Small intestine (tissue), 7 donors: Measurements from ENCODE around the gene RPS6KL1. TPM values are rescaled to one million over a fixed set of nuclear protein-coding genes. Genes with fewer than 3 reads are reported as not detected.

ENCODE experiments used
- DNase-seq, 2 donors: peaks; one replicate each; pipeline versions ENCODE4 v3.0.0 to v3.0.0-alpha.2; 2013
- FAIRE-seq: peaks from 2 replicates; lab custom pipeline; 2012; peaks lifted over from hg19 to GRCh38; lab: Jason Lieb, UNC
- H3K27ac ChIP-seq, 3 donors: one replicate each; pipeline ENCODE4 v1.5.1; 2013; ENCODE audit warnings: low read length in 2 of 3, mild to moderate bottlenecking in 2 of 3, control low read depth in 1 of 3, inconsistent platforms in 1 of 3, low read depth in 1 of 3, moderate library complexity in 1 of 3
- H3K27me3 ChIP-seq, 3 donors: one replicate each; pipeline ENCODE4 v1.6.1; 2013; ENCODE audit warnings: low read length in 3 of 3, inconsistent platforms in 1 of 3; ENCODE audit not compliant: control insufficient read depth in 3 of 3, insufficient read depth in 3 of 3
- H3K36me3 ChIP-seq, 3 donors: one replicate each; pipeline ENCODE4 v1.6.1; 2013; ENCODE audit warnings: low read length in 3 of 3, inconsistent platforms in 1 of 3, low read depth in 1 of 3, mild to moderate bottlenecking in 1 of 3, moderate library complexity in 1 of 3; ENCODE audit not compliant: control insufficient read depth in 3 of 3, insufficient read depth in 2 of 3
- H3K4me1 ChIP-seq, 3 donors: one replicate each; pipeline ENCODE4 v1.6.1; 2013; ENCODE audit warnings: low read length in 2 of 3, inconsistent platforms in 1 of 3, low read depth in 1 of 3, mild to moderate bottlenecking in 1 of 3, moderate library complexity in 1 of 3; ENCODE audit not compliant: control insufficient read depth in 3 of 3, insufficient read depth in 2 of 3
- H3K4me3 ChIP-seq, 3 donors: one replicate each; pipeline ENCODE4 v1.5.1; 2013; ENCODE audit warnings: low read length in 3 of 3, control low read depth in 1 of 3, inconsistent platforms in 1 of 3, low read depth in 1 of 3, mild to moderate bottlenecking in 1 of 3, moderate library complexity in 1 of 3
- H3K9me3 ChIP-seq, 2 donors: one replicate each; pipeline ENCODE4 v1.6.1; 2013; ENCODE audit warnings: low read depth in 1 of 2, low read length in 1 of 2; ENCODE audit not compliant: control insufficient read depth in 2 of 2, insufficient read depth in 1 of 2
- WGBS, 3 donors: extraction: QIAGEN DNeasy Blood & Tissue Kit; methylation state at CpG; one replicate each; pipeline ENCODE4 v1.1.7; 2013; 5-methylcytosine and 5-hydroxymethylcytosine counted together
- polyA plus RNA-seq, 4 donors: library from polyadenylated mRNA; stranded (reverse) in 3 of 4; unstranded in 1 of 4; fragments of 200-250 nt in 3 of 4; fragments of 120-200 nt in 1 of 4; gene quantifications; one replicate each; pipeline versions ENCODE4 v1.2.1 to v1.2.3, GENCODE V29; 2013
- donor health status: healthy with polysubstance abuse.
- donor health status: control.
- donor health status: control.
- donor health status: Bipolar disorder and iron deficiency.
- donor health status: healthy.

RPS6KL1 gene
- polyA plus RNA-seq, 4 donors = 1.8 to 3.5 (median 3.0) TPM

- Histone ChIP-seq H3K4me1 (peaks cover 0 to 5% (median 0%) of the 10 kb centered on the region in 3 donors), H3K36me3 (no peaks in the 10 kb centered on the region), H3K9me3 (no peaks in the 10 kb centered on the region), H3K27ac (no peak overlapping the region), H3K4me3 (no peak overlapping the region), H3K27me3 (no peaks in the 10 kb centered on the region)
- no peak for FAIRE-seq
- WGBS, 3 donors = 74 to 91% (median 83%) methylated on average over 4 of the region's 4 CpGs
- no peak for DNase-seq
Measured at GRCh38 chr14:74915426-74915825, 7.6 kb downstream of the RPS6KL1 start.

GRCh38 chr14:74913986-74914573 lies 9.0 kb downstream of the RPS6KL1 start:
- H3K27me3 ChIP-seq = no peaks in the 10 kb centered on the region
- no peak for FAIRE-seq

DNA sequence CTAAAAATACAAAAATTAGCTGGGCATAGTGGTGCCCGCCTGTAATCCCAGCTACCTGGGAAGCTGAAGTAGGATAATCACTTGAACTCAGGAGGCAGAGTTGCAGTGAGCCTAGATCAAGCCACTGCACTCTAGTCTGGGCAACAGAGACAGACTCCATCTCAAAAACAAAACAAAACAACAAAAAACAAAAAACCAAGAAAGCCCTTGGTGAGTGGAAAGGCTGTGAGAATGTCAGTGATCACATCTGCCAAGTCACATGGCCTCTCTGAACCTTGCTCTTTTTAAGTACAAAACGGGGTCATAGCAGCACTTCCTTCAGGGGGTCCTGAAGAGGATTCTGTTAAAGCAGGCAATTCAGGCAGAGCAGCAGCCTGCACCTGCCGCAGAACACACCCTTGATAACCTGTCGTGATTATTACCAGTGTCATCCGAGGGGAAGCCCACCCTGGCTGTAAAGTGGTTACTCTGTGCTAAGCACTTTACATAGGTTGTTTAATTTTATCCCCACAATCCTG lies 9.6 kb downstream of the RPS6KL1 start:
- Histone ChIP-seq H3K4me1 (peaks cover 0 to 5% (median 0%) of the 10 kb centered on the region in 3 donors), H3K27ac (no peak overlapping the region), H3K4me3 (no peak overlapping the region), H3K27me3 (no peaks in the 10 kb centered on the region), H3K36me3 (no peaks in the 10 kb centered on the region), H3K9me3 (no peaks in the 10 kb centered on the region)
- FAIRE-seq (no peak), DNase-seq (no peak)
- WGBS, 3 donors = 37 to 65% (median 54%) methylated on average over 5 of the region's 5 CpGs

More at GRCh38 chr14:74913986-74914573, 9.0 kb downstream of the RPS6KL1 start:
- peak; percentile 62 to 73 for DNase-seq
- H3K4me1 ChIP-seq = peaks cover 0 to 5% (median 0%) of the 10 kb centered on the region in 3 donors
- no peaks in the 10 kb centered on the region for H3K9me3 ChIP-seq
- H3K36me3 ChIP-seq = no peaks in the 10 kb centered on the region
- no peak overlapping the region for H3K4me3 ChIP-seq
- 45 to 61% (median 49%) methylated on average over 6 of the region's 6 CpGs for WGBS, 3 donors
- H3K27ac ChIP-seq = peak overlapping the region in 1 of 3 donors; percentile 35

- WGBS, 3 donors = 90 to 93% (median 93%) methylated on average over 10 of the region's 10 CpGs
- H3K36me3 ChIP-seq = peaks cover 0 to 6% (median 0%) of the 10 kb centered on the region in 3 donors
- H3K4me1 ChIP-seq = peaks cover 0 to 5% (median 0%) of the 10 kb centered on the region in 3 donors
- no peaks in the 10 kb centered on the region for H3K27me3 ChIP-seq
- FAIRE-seq = no peak
- H3K27ac ChIP-seq = no peak overlapping the region
- no peaks in the 10 kb centered on the region for H3K9me3 ChIP-seq
- no peak overlapping the region for H3K4me3 ChIP-seq
- DNase-seq = no peak
Measured at GRCh38 chr14:74912801-74913200, 10.3 kb downstream of the RPS6KL1 start.

- Histone ChIP-seq H3K27me3 (no peaks in the 10 kb centered on the region), H3K9me3 (no peaks in the 10 kb centered on the region), H3K4me3 (no peak overlapping the region), H3K36me3 (peaks cover 0 to 9% (median 0%) of the 10 kb centered on the region in 3 donors), H3K27ac (no peak overlapping the region), H3K4me1 (peaks cover 0 to 5% (median 0%) of the 10 kb centered on the region in 3 donors)
- DNase-seq (no peak), FAIRE-seq (no peak)
- WGBS, 3 donors = 70 to 84% (median 77%) methylated on average over 6 of the region's 6 CpGs
Measured at GRCh38 chr14:74912111-74912510, 10.9 kb downstream of the RPS6KL1 start.

- WGBS, 3 donors = 29 to 72% (median 31%) methylated on average over 4 to 5 of the region's 5 CpGs
- Histone ChIP-seq H3K27ac (no peak overlapping the region), H3K36me3 (peaks cover 0 to 13% (median 0%) of the 10 kb centered on the region in 3 donors), H3K4me1 (peaks cover 0 to 5% (median 0%) of the 10 kb centered on the region in 3 donors), H3K4me3 (no peak overlapping the region), H3K27me3 (no peaks in the 10 kb centered on the region), H3K9me3 (no peaks in the 10 kb centered on the region)
- FAIRE-seq = no peak
- DNase-seq = peak in 1 of 2 donors; percentile 62
Measured at GRCh38 chr14:74911704-74912103, 11.4 kb downstream of the RPS6KL1 start.

GRCh38 chr14:74911221-74911620 lies 11.8 kb downstream of the RPS6KL1 start:
- Histone ChIP-seq H3K4me1 (peaks cover 0 to 5% (median 0%) of the 10 kb centered on the region in 3 donors), H3K9me3 (no peaks in the 10 kb centered on the region), H3K4me3 (no peak overlapping the region), H3K27me3 (no peaks in the 10 kb centered on the region), H3K36me3 (peaks cover 0 to 17% (median 0%) of the 10 kb centered on the region in 3 donors), H3K27ac (no peak overlapping the region)
- no peak for DNase-seq
- 73 to 91% (median 81%) methylated on average over 6 of the region's 6 CpGs for WGBS, 3 donors
- FAIRE-seq = no peak

DNA sequence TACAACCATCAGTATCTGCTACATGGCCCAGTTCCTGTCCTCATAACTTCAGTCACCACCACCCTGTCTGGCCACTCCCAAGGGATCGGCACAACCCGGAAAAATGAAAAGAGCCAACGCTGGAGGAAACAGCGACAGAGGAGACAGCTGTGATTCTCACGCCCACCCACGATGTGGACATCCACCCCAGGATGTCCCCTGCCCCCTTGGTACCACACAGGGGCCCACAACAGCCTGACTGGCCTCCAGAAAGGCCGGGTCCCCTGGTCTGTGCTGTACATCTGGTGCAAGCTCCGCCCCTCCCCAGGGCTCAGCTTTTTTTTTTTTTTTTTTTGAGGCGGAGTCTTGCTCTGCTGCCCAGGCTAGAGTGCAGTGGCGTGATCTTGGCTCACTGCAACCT lies 12.5 kb downstream of the RPS6KL1 start:
- Histone ChIP-seq H3K27ac (no peak overlapping the region), H3K4me3 (no peak overlapping the region), H3K4me1 (peaks cover 0 to 5% (median 0%) of the 10 kb centered on the region in 3 donors), H3K27me3 (no peaks in the 10 kb centered on the region), H3K36me3 (peaks cover 0 to 20% (median 0%) of the 10 kb centered on the region in 3 donors), H3K9me3 (no peaks in the 10 kb centered on the region)
- WGBS, 3 donors = 17 to 47% (median 34%) methylated on average over 10 of the region's 10 CpGs
- DNase-seq = peak in 1 of 2 donors; percentile 60
- no peak for FAIRE-seq
